Activated CD4-positive, CD25-positive, alpha-beta regulatory T cell (primary cell): Measurements from ENCODE around the gene CTXN1.
"Not testable (repeated sequence)": the region's sequence is repeated elsewhere in the genome, so short reads cannot be mapped to it uniquely, and the experiment has no call there.

ENCODE experiments used
- DNase-seq, 4 experiments: peaks; one replicate each; lab custom pipeline; 2025; lab: John Stamatoyannopoulos, UW

CTXN1 gene

DNA sequence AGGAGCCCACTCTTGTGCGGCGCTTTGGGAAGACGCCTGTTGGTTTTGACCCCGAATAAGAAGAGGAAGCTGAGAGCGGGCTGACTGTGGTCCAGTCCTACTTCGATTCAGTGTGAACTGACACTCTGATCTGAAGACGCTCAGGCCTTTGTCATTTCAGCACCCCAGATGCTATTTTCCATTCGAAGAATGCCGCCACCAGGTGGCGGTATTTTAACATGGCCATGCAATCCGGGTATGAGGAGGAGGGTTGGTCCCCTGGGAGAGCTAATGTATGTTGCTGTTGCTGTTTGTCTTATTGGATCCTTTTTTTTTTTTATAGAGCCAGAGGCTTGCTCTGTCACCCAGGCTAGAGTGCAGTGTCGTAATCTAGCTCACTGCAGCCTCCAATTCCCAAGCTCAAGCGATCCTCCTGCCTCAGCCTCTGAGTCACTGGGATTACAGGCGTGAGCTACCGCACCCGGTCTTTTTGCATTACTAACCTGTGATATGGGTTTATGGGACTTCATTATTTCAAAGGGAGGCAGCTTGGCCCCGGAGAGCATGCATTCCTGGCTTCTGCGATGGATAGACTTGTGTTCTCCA is 18.3 kb upstream of the CTXN1 start:
- peak; percentile 63 to 91 (median 72) for DNase-seq

DNA sequence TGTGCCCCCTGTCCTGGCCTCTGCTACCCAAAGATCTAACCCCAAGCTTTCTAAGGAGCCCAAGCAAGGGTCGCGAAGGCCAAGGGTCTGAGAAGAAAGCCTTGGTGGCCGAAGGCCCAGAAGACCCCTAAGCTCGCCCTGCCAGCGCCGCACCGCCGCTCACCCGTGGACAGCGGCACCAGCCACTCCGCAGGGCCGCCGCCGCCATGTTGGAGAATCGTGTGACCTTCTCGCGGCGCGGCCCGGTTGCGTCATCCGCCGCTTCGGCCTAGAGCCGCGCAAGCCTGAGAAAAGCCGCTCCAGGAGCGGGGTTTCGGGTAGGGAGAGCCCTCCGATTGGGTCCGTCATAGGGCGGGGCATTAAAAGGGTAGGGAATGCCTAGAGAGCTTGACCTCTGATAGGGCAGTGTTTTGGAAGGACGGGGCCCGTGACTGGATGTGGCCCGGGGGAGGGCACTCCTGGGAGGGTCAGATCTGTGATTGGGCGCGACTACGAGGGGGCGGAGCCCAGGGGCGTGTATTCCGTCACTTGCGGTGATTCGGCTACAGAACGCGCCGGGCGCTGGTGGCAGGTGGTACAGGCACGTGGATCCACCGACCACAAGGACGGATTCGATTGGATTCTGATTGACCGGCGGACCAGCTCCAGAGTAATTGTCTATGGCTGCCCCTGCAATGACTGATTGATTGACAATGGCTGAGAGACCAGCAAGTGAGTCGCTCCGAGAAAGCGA is 17.7 kb upstream of the CTXN1 start, which contains the start of gene TIMM44:
TIMM44 (minus strand) TSS at position 223 of the 733 bp plus-strand sequence; CDS start at position 208, 15 bp downstream.
- DNase-seq, result peak; percentile 93 to 97 (median 94)

DNA sequence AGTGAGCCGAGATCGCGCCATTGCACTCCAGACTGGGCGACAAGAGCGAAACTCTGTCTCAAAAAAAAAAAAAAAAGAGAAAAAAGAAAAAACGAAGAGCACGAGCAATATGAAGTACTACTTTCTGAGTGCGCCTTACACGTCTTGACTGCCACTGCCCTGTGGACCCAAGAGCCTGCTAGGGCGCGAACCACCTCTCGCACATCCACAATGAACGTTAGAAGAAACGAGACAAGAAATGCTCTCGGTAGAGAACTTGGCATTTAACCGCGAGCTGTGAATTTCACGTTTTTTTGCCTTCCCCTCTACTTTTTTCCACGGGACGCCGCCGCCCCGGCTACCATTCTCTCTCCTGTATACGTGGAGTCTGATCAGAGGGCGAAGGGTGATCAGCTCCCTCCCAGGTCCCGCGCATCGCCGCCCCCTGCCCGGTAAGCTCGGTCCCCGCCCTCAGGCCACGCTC is 17.1 kb upstream of the CTXN1 start:
- DNase-seq, result no peak

DNA sequence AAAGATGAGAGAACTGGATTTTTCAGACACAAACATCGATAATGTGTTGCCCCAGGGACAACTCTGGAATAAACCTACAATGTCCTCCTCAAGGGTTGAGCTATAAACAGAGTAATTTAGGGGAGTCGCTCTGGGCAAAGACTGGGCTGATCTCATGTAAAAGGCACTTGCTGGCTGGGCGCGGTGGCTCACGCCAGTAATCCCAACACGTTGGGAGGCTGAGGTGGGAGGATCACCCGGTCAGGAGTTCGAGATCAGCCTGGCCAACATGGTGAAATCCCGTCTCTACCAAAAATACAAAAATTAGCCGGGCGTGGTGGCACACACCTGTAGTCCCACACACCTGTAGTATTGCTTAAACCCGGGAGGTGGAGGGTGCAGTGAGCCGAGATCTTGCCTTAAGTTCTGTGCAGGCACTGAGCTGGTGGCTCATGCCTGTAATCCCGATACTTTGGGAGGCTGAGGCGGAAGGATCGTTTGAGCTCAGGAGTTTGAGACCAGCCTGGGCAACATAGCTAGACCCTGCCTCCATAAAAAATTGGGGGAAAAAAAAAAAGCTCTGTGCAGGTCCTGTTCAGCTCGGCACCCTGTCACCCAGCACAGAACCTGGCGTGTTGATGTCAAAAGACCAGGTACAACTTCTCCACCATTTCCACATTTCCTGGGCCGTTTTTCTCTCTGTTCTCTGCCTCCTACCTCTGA is 16.1 kb upstream of the CTXN1 start:
- DNase-seq, result no peak

DNA sequence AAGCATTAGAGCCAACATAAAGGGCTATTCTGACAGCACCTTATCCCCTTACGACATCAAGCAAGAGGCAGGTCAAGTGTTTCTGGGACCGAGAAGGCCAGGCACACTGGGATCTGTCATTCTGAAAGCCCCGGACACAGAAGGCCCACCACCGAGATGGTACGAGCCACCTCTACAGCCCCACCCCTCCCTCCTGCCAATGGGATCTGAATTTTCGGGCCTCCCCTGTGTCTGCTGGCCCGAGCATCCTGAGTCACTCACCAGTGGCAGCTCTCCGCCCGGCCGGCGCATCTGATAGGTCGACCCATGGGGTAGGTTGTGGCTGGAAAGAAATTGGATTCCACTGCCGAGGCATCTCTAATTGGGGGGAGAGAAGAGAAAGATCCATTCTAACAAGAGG is 14.9 kb upstream of the CTXN1 start:
- no peak for DNase-seq

DNA sequence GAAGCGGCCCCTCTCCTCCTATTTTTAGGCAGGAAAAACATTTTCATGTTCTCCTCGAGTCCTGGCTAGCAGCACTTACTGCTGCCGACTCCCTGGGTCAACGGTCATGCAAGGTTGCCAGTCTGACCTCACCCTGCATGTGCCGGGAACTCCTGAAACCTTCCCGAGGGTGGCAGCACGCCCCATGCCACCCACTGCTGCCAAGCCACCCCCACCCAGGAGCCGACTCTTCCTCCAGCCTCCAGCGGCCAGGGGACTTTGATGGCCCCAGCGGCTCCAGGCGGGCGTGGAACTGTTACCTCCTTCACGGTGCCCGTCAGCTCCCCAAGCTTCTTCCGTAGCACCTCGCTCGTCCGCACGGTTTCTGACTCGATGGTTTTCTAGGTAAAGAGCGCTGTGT is 8.8 kb upstream of the CTXN1 start:
- DNase-seq, result no peak

DNA sequence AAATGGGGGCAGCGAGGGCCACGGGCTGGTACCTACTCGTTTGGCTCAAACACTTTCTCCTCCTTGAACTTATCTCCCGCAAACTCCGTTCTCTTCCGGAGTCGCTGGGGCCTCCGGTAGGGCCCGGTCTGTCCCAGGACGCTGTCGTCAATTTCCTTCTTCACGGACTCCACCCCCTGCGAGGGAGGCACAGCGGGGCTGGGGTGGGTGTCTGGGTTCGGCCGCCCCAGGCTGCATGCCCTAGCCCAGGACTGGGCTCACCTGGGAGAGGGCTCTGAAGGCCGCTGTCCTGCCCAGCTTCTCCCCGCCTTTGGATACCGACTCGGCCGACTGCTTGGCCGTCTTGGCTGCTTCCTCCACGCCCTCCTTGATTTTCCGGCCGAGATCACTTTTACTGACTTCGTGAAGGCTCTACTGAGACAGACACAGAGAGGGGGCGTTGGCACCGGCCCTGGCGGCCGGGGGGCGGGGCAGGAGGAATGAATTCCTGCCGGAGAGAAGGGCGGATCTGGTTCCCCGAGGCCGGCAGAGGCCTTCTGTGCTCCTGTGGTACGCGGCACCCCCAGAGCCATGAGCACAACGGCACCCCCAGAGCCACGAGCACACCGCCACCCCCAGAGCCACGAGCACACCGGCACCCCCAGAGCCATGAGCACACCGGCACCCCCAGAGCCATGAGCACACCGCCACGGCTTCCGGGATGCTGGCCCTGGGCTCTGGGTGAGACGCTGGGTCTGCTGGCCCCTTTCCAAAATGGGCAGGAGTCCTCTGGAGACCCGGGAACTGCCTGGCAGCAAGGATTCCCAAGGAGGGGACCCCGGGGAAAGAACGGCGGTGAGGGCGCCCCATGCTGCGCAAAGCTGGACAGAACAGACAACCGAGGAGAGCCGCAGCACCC is 8.1 kb upstream of the CTXN1 start:
- no peak for DNase-seq

DNA sequence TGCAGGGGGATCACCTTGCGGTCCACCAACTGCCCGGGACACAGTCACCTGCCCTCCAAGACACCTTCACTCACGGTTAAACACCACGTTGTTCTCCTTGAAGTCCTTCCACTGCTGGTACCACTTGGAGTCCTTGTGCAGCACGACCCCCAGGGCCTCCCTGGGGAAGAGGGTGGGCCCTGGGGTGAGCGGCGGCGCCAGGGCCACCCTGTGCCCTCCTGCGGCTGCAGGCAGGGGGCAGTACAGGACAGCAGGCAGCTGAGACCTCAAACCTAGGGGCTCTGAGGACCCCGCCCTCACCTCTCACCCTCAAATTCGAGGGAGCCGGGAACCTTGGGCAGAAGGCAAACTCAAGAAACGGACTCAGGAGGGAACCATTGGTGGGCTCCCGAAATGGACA is 7.5 kb upstream of the CTXN1 start:
- no peak for DNase-seq

DNA sequence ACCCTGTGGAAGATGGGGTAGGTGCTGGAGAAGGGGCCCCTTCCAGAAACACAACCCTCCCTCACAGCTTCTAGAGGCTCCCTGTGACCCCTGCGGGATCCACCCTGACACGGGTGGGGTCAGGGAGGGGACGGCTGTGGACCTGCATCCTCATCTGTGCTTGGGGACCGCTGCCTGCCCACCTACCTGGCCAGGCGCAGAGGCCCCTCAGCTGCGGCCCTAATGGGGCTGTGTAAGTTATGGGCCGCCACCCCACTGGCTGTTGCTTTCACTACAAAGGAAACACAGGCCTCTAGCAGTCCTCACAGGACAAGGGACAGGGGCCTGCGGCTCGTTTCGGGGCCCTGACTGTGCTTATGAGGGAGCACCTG is 7.0 kb upstream of the CTXN1 start:
- no peak for DNase-seq

DNA sequence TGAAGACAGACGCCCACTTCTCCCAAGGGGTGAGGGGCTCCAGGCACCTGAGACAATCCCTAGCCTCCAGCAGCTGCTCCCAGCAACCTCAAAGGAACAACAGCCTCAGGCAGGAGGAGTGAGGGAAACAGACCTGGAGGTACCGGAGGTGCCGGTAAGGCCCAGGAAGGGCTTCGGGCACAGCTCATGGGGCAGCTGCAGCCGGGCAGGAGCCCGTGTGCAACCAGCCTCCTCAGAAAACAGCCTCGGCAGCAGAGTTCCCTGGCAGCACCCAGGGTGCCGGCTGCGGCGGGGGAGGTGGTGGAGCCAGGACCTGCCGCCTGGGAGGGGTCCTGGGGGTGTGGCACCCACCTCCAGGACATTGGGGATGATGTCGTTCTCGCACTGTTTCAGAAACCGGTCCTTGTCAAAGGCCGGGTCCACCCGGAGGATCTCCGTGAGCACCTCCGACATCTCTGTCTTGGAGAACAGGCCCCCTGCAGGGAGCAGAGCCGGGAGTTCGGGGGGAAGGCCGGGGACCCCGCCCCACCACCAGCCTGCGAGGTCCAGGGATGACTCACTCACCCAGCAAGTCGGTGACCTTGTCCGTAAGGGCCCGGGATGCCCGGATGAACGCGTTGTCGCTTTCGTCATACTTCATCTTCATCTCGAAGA is 6.5 kb upstream of the CTXN1 start:
- DNase-seq, result no peak

DNA sequence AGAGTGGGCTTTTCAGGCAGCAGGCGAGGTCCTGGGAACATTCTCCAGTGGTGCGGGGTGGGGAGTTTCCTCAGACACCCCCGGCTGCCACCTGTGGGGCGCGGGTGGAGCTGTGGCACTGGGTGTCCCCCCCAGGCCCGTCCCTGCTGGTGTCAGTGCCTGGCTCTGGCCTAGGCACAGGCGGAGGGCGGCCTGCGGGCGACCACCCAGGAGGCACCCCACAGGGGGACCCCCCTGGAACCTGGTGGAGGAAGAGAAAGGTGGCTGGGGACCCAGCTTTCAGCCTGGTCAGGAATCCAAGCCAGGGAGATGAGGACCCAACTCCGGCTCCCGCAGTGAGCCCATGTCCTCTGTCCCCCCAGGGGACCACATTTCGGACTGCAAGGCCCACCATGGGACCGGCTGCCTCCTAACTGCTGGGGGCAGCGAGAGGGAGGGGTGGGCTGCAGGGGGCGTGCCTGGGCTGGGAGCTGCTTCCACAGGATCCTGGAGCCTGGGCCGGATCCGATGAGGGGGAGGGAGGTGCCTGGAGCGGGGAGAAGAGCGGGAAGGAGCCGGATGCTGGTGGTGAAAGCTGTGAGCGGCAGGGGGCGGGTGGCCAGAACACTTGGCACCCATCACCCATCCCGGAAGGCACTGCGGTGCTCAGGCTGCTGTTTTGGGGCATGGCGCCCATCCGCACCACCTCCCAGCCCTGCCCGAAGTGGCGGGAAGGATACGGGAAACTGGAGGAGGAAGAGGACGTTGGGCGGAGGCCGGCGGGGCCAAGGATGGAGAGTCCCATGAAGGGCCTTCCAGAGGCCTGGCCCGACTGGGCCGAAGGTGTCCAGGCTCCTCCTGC is 5.5 kb upstream of the CTXN1 start:
- DNase-seq, result no peak

DNA sequence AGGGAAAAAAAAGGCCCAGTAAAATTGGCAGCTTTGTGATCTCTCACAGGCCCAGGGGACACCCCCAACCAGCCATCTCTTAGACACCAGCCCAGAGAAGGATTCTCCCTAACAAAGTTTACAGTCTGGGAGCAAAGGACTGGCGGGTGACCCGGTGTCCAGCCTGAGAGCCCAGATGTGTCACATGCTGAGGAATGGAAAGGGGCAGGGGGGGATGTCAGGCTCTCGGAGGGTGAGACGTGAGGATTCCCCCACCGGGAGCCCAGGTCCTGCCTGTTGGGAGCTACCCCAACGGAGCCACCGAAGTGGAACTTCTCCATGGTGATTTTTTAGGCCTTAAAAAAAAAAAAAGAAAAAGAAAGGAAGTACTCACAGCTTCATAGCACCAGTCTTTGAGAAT is 4.8 kb upstream of the CTXN1 start:
- DNase-seq, result no peak

DNA sequence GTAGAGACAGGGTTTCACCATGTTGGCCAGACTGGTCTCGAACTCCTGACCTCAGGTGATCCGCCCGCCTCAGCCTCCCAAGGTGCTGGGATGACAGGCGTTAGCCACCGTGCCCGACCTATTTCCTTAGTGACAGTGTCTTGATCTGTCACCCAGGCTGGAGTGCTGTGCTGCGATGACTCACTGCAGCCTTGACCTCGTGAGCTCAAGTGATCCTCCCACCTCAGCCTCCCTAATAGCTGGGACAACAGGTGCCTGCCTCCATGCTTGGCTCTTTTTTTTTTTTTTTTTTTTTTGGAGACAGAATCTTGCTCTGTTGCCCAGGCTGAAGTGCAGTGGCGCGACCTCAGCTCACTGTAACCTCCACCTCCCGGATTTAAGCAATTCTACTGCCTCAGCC is 4.1 kb upstream of the CTXN1 start:
- DNase-seq, result not testable (repeated sequence)

DNA sequence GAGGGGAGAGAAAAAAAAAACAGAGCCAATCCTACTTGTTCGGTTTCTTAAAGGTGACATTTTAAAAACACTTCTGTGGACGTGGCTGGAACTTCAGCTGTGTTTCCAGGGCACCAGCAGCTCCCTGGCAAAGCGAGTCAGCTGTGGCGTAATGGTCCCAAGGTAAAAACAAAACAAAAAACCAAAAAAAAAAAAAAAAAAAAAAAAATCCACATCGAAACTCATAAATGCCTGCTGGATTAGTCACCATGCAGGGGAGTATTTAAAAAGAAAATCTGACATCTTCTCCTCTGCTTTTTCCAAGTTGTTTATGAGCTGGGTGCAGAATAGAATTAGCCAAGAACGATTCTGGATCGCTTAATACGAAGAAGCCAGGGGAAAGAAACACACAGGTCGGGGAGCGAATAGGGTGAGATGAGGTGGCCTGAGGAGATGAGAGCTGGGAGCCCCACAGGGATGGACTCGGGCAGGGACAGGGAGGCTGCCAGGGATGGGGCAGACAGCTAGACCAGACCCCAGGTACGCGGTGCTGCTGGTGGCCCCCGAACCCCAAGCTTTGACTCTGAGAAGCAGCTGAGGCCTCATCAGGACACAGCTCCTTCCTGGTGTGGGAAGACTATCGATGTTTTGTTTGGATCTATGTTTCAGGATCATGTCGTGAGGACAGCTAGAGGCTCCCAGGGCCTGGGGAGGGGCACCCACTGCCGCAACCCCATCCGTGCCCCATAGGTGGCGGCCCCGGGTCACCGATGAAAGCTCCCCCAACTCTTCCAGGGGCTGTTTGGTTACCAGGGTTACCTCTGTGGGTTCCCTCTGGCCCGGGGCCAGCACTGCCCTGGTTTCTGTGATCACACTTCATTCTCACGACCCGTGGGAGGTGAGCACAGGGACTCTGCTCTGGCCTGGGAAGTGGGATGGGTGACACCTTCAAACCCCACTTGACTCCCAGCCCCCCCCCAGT is 3.1 kb upstream of the CTXN1 start:
- DNase-seq, result peak in 3 of 4 experiments; percentile 31 to 41 (median 40)

DNA sequence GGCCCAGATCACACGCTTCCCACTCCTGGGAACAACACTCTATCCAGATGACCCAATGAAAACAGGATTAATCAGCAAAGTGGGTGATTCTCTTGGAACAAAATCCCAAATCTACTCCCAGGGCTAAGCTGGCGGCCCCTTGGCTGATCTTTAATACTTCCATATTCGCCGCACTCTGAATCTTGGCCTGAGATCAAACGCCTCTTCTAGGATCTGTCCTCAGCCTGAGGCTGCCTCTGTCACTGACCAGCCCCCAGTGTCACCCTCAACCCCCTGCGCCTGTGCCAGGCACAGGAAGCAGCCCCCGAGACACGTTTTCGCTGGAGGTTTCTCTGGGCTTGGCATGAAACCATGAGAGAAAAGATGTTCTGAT is 2.4 kb upstream of the CTXN1 start:
- DNase-seq, result no peak

DNA sequence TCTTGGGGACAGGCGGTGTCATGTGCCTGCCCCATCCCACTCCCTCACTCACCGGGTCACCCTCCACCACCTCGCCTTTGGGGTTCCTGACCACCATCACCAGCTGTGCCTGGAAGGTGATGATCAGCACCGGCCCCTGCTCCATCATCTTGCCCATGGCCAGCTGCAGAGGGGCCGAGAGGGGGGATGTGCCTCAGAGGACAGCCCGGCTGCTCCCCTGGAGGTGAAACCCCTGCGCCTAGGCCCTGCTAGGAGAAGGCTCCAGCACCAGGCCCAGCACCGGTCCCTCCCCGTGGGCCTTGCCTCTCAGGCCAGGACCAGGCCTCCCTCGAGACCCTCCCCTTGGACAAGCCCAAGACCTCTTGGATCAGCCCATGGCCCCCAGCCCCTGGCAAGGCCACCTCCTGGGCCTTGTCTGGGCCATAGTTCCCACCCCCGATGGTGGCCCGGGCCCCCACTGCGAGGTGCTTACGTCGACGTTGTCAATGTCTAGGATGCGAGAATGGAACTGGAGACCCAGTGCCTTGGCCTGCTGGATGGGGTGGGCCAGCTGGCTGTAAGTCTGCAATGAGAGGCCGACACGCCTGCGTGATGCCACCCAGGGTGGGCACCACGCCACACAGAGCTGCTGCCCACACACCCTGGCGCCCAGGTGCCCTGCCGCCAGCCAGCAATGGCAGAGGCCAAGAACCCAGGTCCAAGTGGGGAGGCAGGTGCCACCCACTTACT is 1.8 kb upstream of the CTXN1 start:
- DNase-seq, result no peak

DNA sequence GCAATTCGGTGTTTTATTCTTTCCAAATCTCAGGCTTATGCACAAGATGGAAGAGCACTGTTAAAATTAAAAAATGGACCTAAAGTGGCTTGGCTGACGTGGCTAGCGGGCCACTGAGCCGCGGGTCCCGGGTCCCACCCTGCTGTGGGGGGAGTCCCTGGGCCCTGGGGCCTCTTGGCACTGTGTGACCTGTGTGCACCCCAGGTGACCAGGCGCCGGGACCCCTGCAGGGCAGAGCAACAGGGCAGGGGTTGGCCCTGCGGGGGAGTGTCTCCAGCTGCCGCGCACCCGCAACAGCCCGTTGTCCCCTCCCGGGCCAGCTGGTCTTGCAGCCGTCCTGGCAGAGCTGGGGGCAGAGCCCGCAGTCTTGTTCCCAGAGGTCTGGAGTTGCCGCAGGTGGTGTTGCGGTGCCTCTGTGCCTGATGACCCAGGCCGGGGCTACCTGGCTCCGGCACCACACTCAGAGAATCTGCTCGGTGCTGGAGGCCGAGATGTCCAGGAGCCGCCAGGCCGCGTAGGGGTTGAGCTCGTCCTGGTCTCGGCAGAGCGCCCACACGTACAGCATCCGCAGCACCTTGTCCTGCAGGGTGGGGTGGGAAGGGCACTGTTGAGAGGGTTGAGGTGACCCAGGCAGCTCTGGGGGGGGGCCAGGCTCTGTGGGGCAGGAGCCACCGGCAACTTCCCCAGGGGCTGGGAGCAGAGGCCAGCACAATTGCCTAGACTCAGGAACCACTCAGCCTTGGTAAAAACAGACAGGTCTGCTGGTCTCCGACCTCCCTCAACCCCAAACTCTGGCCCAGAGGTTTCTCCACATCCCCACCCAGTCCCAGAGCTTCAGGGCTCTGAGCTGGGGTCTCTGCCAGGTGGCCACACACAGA is 1.0 kb upstream of the CTXN1 start:
- DNase-seq, result no peak
